HG02970 (cell line): ENCODE measurements around the gene FAF1.
"Not testable (repeated sequence)": the region's sequence is repeated elsewhere in the genome, so short reads cannot be mapped to it uniquely, and the experiment has no call there.

Experiments used
- ATAC-seq: cut with Tn5 transposase; IDR thresholded peaks from one replicate; pipeline ENCODE4 v1.9.1; 2021; ENCODE audit warnings: mild to moderate bottlenecking, moderate library complexity, moderate number of reproducible peaks; ENCODE audit not compliant: unreplicated experiment, low FRiP score

Gene FAF1

GRCh38 chr1:50859657-50860056, 100.4 kb downstream of the FAF1 start:
- no peak for ATAC-seq

DNA sequence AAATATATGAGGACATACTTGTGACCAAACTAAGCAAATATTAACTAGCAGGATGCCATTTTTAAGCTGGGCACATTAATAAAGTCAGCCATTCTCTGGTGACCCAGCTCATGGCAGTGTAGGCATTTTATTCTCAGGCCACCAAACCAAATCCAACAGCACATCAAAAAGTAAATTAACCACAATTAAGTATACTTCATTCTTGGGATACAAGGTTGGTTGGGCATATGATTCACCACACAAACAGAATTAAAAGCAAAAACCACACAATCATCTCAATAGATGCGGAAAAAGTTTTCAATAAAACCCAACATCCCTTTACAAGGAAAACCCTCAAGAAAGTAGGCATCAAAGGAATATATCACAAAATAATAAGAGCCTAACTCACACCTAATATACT, 101.3 kb downstream of the FAF1 start:
- ATAC-seq: no peak

DNA sequence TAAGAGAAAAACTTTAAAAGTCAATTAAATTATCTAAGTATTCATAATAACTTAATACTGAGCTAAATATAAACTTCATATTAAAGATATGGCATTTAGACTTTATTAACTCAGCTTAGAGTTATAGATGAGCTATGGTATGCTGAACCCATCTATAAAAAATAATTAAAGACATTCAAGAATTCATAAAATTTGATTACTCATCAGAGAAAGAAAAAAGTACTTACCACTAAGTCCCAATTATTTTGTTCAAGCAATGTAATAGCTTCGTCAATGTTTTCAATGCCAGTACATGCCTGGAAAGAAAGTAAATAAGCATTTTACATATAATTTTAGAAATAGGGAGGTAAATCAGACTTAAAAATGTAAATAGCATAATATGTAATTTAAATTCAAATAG, 102.4 kb downstream of the FAF1 start:
- no peak for ATAC-seq

GRCh38 chr1:50853325-50853724, 106.7 kb downstream of the FAF1 start:
- no peak for ATAC-seq

- ATAC-seq: no peak
These were observed 107.2 kb downstream of the FAF1 start for GRCh38 chr1:50852889-50853288.

GRCh38 chr1:50851466-50851865, 108.6 kb downstream of the FAF1 start:
- no peak for ATAC-seq

- ATAC-seq: no peak
These were observed 109.0 kb downstream of the FAF1 start for GRCh38 chr1:50851034-50851433.

DNA sequence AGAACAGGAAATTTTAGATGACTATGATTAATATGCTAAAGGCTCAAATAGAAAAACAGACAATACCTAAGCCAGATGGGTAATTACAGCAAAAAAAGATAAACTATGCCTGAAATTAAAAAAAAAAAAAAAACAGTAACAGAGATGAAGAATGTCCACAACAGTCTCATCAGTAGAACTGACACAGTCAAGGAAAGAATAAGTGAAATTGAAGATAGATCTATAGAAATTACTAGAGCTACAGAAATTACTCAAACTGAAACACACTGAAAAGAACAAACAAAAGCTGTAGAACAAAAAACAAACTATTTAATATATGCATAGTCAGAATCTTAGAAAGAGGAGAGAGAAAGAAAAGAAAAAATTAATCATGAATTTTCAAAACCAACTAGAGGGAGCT, 112.8 kb downstream of the FAF1 start:
- no peak for ATAC-seq

DNA sequence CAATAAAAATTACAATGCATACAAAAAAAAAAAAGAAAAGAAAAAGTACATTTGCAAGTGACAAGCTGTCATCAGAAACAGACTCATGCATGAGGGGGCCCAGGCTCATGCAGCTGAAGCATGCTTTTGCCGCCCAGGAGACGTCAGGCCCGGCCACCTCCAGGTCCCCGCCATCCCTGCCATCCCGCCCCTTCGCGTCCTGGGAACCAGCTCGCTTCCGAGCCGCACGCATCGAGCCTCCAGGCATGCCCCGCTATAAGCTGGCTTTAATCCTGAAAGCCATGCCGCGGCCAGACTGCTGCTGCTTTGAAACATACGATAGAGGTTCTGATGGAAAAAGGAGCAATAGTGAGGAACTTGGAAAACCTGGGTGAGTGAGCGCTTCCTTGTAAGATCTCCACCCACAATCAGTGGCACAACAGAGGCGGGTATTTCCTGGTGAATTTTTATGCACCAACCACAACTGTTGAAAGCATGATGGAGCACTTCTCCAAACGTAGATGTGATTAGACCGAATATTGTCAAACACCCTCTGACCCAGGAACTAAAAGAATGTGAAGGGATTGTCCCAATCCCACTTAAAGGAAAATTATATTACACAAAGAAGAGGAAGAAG, 113.7 kb downstream of the FAF1 start:
- no peak for ATAC-seq

GRCh38 chr1:50841791-50842387, 118.2 kb downstream of the FAF1 start:
- ATAC-seq: no peak

- ATAC-seq: no peak
These were observed 124.0 kb downstream of the FAF1 start for GRCh38 chr1:50836117-50836516.

- ATAC-seq: no peak
These were observed 126.9 kb downstream of the FAF1 start for GRCh38 chr1:50833216-50833615.

GRCh38 chr1:50832167-50832566, 127.9 kb downstream of the FAF1 start:
- ATAC-seq: no peak

GRCh38 chr1:50831300-50832061, 128.6 kb downstream of the FAF1 start:
- ATAC-seq: no peak

DNA sequence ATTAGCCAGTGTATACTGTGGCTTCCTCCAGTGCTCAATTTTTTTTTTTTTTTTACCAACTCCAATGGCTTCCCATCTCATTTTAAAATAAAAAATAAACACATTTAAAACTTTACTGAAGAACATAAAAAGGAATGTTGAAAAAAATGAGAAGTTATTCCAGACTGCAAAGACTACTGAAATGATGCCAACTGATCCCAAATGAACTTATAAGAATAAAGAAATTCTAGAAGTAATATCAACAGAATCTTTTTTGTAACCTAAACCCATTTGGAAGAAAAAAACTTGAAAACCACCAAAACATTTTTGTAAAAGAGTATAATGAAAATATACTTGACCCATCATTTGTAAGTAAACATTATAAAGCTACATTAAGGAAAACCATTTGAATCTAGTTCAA, 129.4 kb downstream of the FAF1 start:
- no peak for ATAC-seq

DNA sequence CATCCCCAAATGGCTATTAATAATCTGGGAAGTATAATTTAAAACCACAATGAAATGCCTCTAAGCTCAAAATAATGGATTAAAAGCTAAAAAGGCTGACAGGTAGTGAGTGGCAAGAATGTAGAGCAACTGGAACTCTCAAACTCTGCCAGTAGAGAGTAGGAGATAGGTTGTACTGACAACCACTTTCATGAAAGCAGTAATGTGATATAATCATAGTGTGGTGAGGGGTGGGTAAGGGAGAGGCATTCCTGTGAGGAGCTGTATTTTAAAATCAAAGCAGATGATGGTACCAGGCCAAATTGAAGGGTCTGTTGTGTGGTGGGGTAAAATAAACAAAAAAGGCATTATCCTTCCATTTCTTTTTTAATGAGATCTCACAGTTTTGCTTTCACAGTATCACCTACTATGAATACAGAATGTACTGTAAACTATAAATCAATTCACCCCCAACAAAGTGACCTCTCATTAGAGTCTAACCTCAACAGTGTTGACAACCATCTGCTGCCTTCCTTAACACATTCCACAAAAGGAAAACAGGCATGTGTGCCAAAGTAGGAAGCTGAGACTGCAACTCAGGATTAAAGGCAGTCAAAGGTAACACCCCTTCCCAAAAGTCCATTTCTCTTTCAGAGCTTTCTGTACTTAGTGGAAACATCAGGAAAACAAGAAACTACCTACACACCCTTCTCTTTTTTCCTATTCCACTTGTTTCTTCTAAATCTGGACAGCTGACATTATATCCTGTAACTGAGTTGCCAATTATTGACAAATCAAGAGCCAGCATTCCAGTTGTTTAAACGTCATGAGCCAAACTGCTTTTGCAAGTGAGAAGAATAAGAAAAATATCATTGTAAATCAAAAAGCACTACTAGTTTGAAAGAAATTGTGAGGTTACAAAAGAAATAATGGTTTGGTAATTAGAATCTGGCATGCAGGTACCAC, 130.8 kb downstream of the FAF1 start:
- ATAC-seq: no peak

- no peak for ATAC-seq
These were observed 132.5 kb downstream of the FAF1 start for GRCh38 chr1:50827546-50827945.

DNA sequence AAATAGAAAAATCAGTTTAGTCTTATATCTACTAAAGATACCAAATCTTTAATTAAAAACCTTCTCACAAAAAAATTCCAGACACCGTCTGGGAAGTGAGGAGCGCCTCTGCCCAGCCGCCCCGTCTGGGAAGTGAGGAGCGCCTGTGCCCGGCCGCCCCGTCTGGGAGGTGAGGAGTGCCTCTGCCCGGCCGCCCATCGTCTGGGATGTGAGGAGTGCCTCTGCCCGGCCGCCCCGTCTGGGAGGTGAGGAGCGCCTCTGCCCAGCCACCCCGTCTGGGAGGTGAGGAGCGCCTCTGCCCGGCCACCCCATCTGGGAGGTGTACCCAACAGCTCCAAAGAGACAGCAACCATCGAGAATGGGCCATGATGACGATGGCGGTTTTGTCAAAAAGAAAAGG, 133.3 kb downstream of the FAF1 start:
- not testable (repeated sequence) for ATAC-seq

- ATAC-seq: no peak
These were observed 137.9 kb downstream of the FAF1 start for GRCh38 chr1:50822035-50822776.

DNA sequence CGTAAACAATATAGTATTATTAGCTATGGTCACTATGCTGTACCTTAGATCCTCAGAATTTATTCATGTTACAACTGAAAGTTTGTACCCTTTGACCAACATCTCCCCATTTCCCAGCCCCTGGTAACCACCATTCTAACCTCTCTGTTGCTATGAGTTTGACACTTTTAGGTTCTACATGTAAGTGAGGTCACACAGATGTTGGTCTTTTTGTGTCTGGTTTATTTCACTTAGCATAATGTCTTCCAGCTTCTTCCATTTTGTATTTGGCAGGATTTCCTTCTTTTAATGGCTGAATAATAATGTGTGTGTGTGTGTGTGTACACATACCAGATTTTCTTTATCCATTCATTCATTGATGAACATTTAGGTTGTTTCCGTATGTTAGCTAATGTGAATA, 139.5 kb downstream of the FAF1 start:
- ATAC-seq: no peak
